DMS79 treated with DMSO at 0.1 percent for 48 hours (cell line): ENCODE data around the gene AFAP1.

ENCODE experiments used
- DNase-seq: peaks from one replicate; lab custom pipeline; 2025; lab: John Stamatoyannopoulos, UW

The AFAP1 gene

GRCh38 chr4:7737752-7738457, 201.8 kb downstream of the AFAP1 start:
- no peak for DNase-seq

GRCh38 chr4:7737268-7737645, 202.4 kb downstream of the AFAP1 start:
- DNase-seq = no peak

GRCh38 chr4:7736436-7737267, 203.0 kb downstream of the AFAP1 start:
- no peak for DNase-seq

- DNase-seq = no peak
Observed at GRCh38 chr4:7735961-7736360, 203.7 kb downstream of the AFAP1 start.

- no peak for DNase-seq
Observed at GRCh38 chr4:7735395-7735794, 204.3 kb downstream of the AFAP1 start.

- DNase-seq = no peak
Observed at GRCh38 chr4:7734651-7735260, 204.9 kb downstream of the AFAP1 start.

GRCh38 chr4:7733801-7734650, 205.6 kb downstream of the AFAP1 start:
- DNase-seq = no peak

GRCh38 chr4:7733201-7733600, 206.5 kb downstream of the AFAP1 start:
- DNase-seq = no peak

- DNase-seq = no peak
Observed at GRCh38 chr4:7732263-7732662, 207.4 kb downstream of the AFAP1 start.

GRCh38 chr4:7731437-7731836, 208.2 kb downstream of the AFAP1 start:
- DNase-seq = no peak

- DNase-seq = no peak
Observed at GRCh38 chr4:7727749-7728148, 211.9 kb downstream of the AFAP1 start.

GRCh38 chr4:7726665-7727413, 212.8 kb downstream of the AFAP1 start:
- no peak for DNase-seq

- DNase-seq = no peak
Observed at GRCh38 chr4:7725951-7726350, 213.7 kb downstream of the AFAP1 start.

- no peak for DNase-seq
Observed at GRCh38 chr4:7723625-7724024, 216.0 kb downstream of the AFAP1 start.

GRCh38 chr4:7722766-7723387, 216.8 kb downstream of the AFAP1 start:
- DNase-seq = no peak

- DNase-seq = no peak
Observed at GRCh38 chr4:7721984-7722551, 217.6 kb downstream of the AFAP1 start.

- peak; percentile 5 for DNase-seq
Observed at GRCh38 chr4:7719354-7720174, 220.1 kb downstream of the AFAP1 start.

GRCh38 chr4:7717946-7718490, 221.6 kb downstream of the AFAP1 start:
- DNase-seq = no peak

- DNase-seq = no peak
Observed at GRCh38 chr4:7717161-7717560, 222.5 kb downstream of the AFAP1 start.
